Activated T-helper 17 cell treated with anti-CD3 and anti-CD28 coated beads, Interleukin-2, amount 50 U/mL, for 72 hours (primary cell): Measurements from ENCODE around the gene HMG20A. TPM values are rescaled to one million over a fixed set of nuclear protein-coding genes. Genes with fewer than 3 reads are reported as not detected.
"Not testable (repeated sequence)": the region's sequence is repeated elsewhere in the genome, so short reads cannot be mapped to it uniquely, and the experiment has no call there.

Experiments
- ATAC-seq: fragments of 150-1000 bp; cut with Tn5 transposase; replicated peaks from 2 replicates; pipeline ENCODE4 v1.10.0; 2021; ENCODE audit warnings: mild to moderate bottlenecking, moderate library complexity
- H3K27ac Mint-ChIP-seq: one replicate; pipeline ENCODE4 v1.8.0; 2022; ENCODE audit warnings: mixed read lengths
- H3K27me3 Mint-ChIP-seq: one replicate; pipeline ENCODE4 v1.8.0; 2022; ENCODE audit warnings: mixed read lengths
- H3K36me3 Mint-ChIP-seq: one replicate; pipeline ENCODE4 v1.8.0; 2022; ENCODE audit warnings: low read depth, mild to moderate bottlenecking, mixed read lengths
- H3K4me1 Mint-ChIP-seq: one replicate; pipeline ENCODE4 v1.8.0; 2022; ENCODE audit warnings: mixed read lengths
- H3K4me3 Mint-ChIP-seq: one replicate; pipeline ENCODE4 v1.8.0; 2022; ENCODE audit warnings: mild to moderate bottlenecking, mixed read lengths
- H3K9me3 Mint-ChIP-seq: one replicate; pipeline ENCODE4 v1.8.0; 2022; ENCODE audit warnings: mixed read lengths
- total RNA-seq, 2 donors: library from RNA; stranded (reverse); gene quantifications; one replicate each; pipeline ENCODE4 v1.2.3, GENCODE V29; 2022

HMG20A gene
- total RNA-seq, 2 donors from 2014 or later = 30.4 to 31.2 TPM

- ATAC-seq = no peak
- no peak overlapping the region for H3K4me3 Mint-ChIP-seq
- no peak overlapping the region for H3K27ac Mint-ChIP-seq
- no peaks in the 10 kb centered on the region for H3K27me3 Mint-ChIP-seq
- peaks cover 25% of the 10 kb centered on the region for H3K9me3 Mint-ChIP-seq
- H3K36me3 Mint-ChIP-seq = no peaks in the 10 kb centered on the region
- H3K4me1 Mint-ChIP-seq = no peaks in the 10 kb centered on the region
Measured at GRCh38 chr15:77395013-77395774, 25.5 kb upstream of the HMG20A start.

- Mint-ChIP-seq H3K27ac (no peak overlapping the region), H3K9me3 (peaks cover 25% of the 10 kb centered on the region), H3K4me1 (no peaks in the 10 kb centered on the region), H3K27me3 (no peaks in the 10 kb centered on the region), H3K4me3 (no peak overlapping the region), H3K36me3 (no peaks in the 10 kb centered on the region)
- no peak for ATAC-seq
Measured at GRCh38 chr15:77396692-77397091, 24.0 kb upstream of the HMG20A start.

- ATAC-seq = no peak
- H3K9me3 Mint-ChIP-seq = peaks cover 25% of the 10 kb centered on the region
- no peak overlapping the region for H3K27ac Mint-ChIP-seq
- no peak overlapping the region for H3K4me3 Mint-ChIP-seq
- H3K4me1 Mint-ChIP-seq = peaks cover 5% of the 10 kb centered on the region
- H3K36me3 Mint-ChIP-seq = no peaks in the 10 kb centered on the region
- H3K27me3 Mint-ChIP-seq = no peaks in the 10 kb centered on the region
Measured at GRCh38 chr15:77398927-77399326, 21.8 kb upstream of the HMG20A start.

- H3K36me3 Mint-ChIP-seq = no peaks in the 10 kb centered on the region
- no peaks in the 10 kb centered on the region for H3K27me3 Mint-ChIP-seq
- H3K4me3 Mint-ChIP-seq = no peak overlapping the region
- no peak overlapping the region for H3K27ac Mint-ChIP-seq
- peaks cover 5% of the 10 kb centered on the region for H3K4me1 Mint-ChIP-seq
- no peak for ATAC-seq
- peaks cover 22% of the 10 kb centered on the region for H3K9me3 Mint-ChIP-seq
Measured at GRCh38 chr15:77400258-77400657, 20.4 kb upstream of the HMG20A start.

- ATAC-seq = peak; percentile 62
- H3K36me3 Mint-ChIP-seq = no peaks in the 10 kb centered on the region
Measured at GRCh38 chr15:77402740-77403379, 17.8 kb upstream of the HMG20A start.

GRCh38 chr15:77406173-77406759, 14.4 kb upstream of the HMG20A start:
- not testable (repeated sequence) for H3K27me3 Mint-ChIP-seq, H3K4me3 Mint-ChIP-seq, ATAC-seq, H3K36me3 Mint-ChIP-seq, H3K27ac Mint-ChIP-seq, H3K9me3 Mint-ChIP-seq
- peaks cover 19% of the 10 kb centered on the region for H3K4me1 Mint-ChIP-seq

More at GRCh38 chr15:77402740-77403379, 17.8 kb upstream of the HMG20A start:
- H3K4me1 Mint-ChIP-seq = peaks cover 13% of the 10 kb centered on the region
- no peak overlapping the region for H3K4me3 Mint-ChIP-seq
- H3K27ac Mint-ChIP-seq = no peak overlapping the region
- no peaks in the 10 kb centered on the region for H3K27me3 Mint-ChIP-seq
- peaks cover 13% of the 10 kb centered on the region for H3K9me3 Mint-ChIP-seq

GRCh38 chr15:77406846-77407245, 13.8 kb upstream of the HMG20A start:
- Mint-ChIP-seq H3K9me3 (no peaks in the 10 kb centered on the region), H3K4me3 (no peak overlapping the region), H3K27ac (no peak overlapping the region), H3K4me1 (peaks cover 19% of the 10 kb centered on the region), H3K27me3 (no peaks in the 10 kb centered on the region), H3K36me3 (no peaks in the 10 kb centered on the region)
- ATAC-seq = no peak

- peak; percentile 89 for ATAC-seq
- peak overlapping the region; percentile 87 for H3K27ac Mint-ChIP-seq
- no peaks in the 10 kb centered on the region for H3K9me3 Mint-ChIP-seq
- peak overlapping the region; percentile 67 for H3K4me3 Mint-ChIP-seq
- no peaks in the 10 kb centered on the region for H3K27me3 Mint-ChIP-seq
- H3K36me3 Mint-ChIP-seq = no peaks in the 10 kb centered on the region
- H3K4me1 Mint-ChIP-seq = peaks cover 14% of the 10 kb centered on the region
Measured at GRCh38 chr15:77409259-77410156, 11.2 kb upstream of the HMG20A start.

GRCh38 chr15:77410157-77410500, 10.6 kb upstream of the HMG20A start:
- H3K27ac Mint-ChIP-seq = peak overlapping the region; percentile 87
- not testable (repeated sequence) for ATAC-seq, H3K27me3 Mint-ChIP-seq, H3K9me3 Mint-ChIP-seq, H3K36me3 Mint-ChIP-seq
- H3K4me1 Mint-ChIP-seq = peaks cover 14% of the 10 kb centered on the region
- peak overlapping the region; percentile 67 for H3K4me3 Mint-ChIP-seq

GRCh38 chr15:77410701-77411618, 9.7 kb upstream of the HMG20A start:
- no peak for ATAC-seq
- Mint-ChIP-seq H3K27me3 (no peaks in the 10 kb centered on the region), H3K9me3 (no peaks in the 10 kb centered on the region), H3K36me3 (no peaks in the 10 kb centered on the region), H3K4me1 (peaks cover 13% of the 10 kb centered on the region), H3K27ac (peak overlapping the region; percentile 87), H3K4me3 (peak overlapping the region; percentile 67)

GRCh38 chr15:77411619-77411976, 9.1 kb upstream of the HMG20A start:
- H3K9me3 Mint-ChIP-seq = no peaks in the 10 kb centered on the region
- no peak for ATAC-seq
- H3K36me3 Mint-ChIP-seq = no peaks in the 10 kb centered on the region
- no peaks in the 10 kb centered on the region for H3K27me3 Mint-ChIP-seq
- H3K27ac Mint-ChIP-seq = no peak overlapping the region
- no peak overlapping the region for H3K4me3 Mint-ChIP-seq
- peaks cover 6% of the 10 kb centered on the region for H3K4me1 Mint-ChIP-seq

GRCh38 chr15:77412972-77413698, 7.6 kb upstream of the HMG20A start:
- Mint-ChIP-seq H3K4me3 (no peak overlapping the region), H3K4me1 (peaks cover 6% of the 10 kb centered on the region), H3K9me3 (no peaks in the 10 kb centered on the region), H3K36me3 (no peaks in the 10 kb centered on the region), H3K27me3 (no peaks in the 10 kb centered on the region), H3K27ac (no peak overlapping the region)
- no peak for ATAC-seq

- Mint-ChIP-seq H3K27ac (no peak overlapping the region), H3K9me3 (no peaks in the 10 kb centered on the region), H3K36me3 (no peaks in the 10 kb centered on the region), H3K4me1 (peaks cover 12% of the 10 kb centered on the region), H3K27me3 (no peaks in the 10 kb centered on the region), H3K4me3 (no peak overlapping the region)
- no peak for ATAC-seq
Measured at GRCh38 chr15:77413699-77414349, 6.9 kb upstream of the HMG20A start.
